SHP77 (cell line): ENCODE data around the gene TRIM41.
"Not testable (repeated sequence)": the region's sequence is repeated elsewhere in the genome, so short reads cannot be mapped to it uniquely, and the experiment has no call there.

ENCODE experiments used
- DNase-seq, 2 experiments: peaks; one replicate each; lab custom pipeline; 2025; lab: John Stamatoyannopoulos, UW

TRIM41 gene

GRCh38 chr5:181193656-181194055 lies 29.4 kb upstream of the TRIM41 start:
- no peak for DNase-seq

GRCh38 chr5:181194489-181195248 lies 28.4 kb upstream of the TRIM41 start:
- DNase-seq = no peak

- no peak for DNase-seq
These were observed 27.8 kb upstream of the TRIM41 start for GRCh38 chr5:181195249-181195761.

GRCh38 chr5:181197326-181197951 lies 25.6 kb upstream of the TRIM41 start:
- no peak for DNase-seq

GRCh38 chr5:181198106-181198685 lies 24.9 kb upstream of the TRIM41 start:
- DNase-seq = no peak

GRCh38 chr5:181198905-181199519 lies 24.1 kb upstream of the TRIM41 start:
- DNase-seq = no peak

GRCh38 chr5:181199881-181200638 lies 23.0 kb upstream of the TRIM41 start:
- DNase-seq = no peak

GRCh38 chr5:181200816-181201215 lies 22.3 kb upstream of the TRIM41 start:
- DNase-seq = no peak

- DNase-seq = no peak
These were observed 19.9 kb upstream of the TRIM41 start for GRCh38 chr5:181203093-181203711.

- no peak for DNase-seq
These were observed 19.3 kb upstream of the TRIM41 start for GRCh38 chr5:181203777-181204112.

- no peak for DNase-seq
These were observed 18.8 kb upstream of the TRIM41 start for GRCh38 chr5:181204113-181204825.

- DNase-seq = no peak
These were observed 18.0 kb upstream of the TRIM41 start, which contains the start of gene TRIM7 for GRCh38 chr5:181204826-181205760. Gene TRIM7, minus strand, starts transcription at chr5:181205196. Its CDS starts 86 bp downstream, at chr5:181205110.

GRCh38 chr5:181205761-181206649 lies 17.1 kb upstream of the TRIM41 start:
- no peak for DNase-seq

- DNase-seq = no peak
These were observed 15.7 kb upstream of the TRIM41 start for GRCh38 chr5:181207214-181207959.

- no peak for DNase-seq
These were observed 15.2 kb upstream of the TRIM41 start for GRCh38 chr5:181207960-181208253.

GRCh38 chr5:181209006-181209405 lies 14.1 kb upstream of the TRIM41 start:
- not testable (repeated sequence) for DNase-seq

- DNase-seq = not testable (repeated sequence)
These were observed 12.9 kb upstream of the TRIM41 start for GRCh38 chr5:181210148-181210547.

- DNase-seq = not testable (repeated sequence)
These were observed 12.4 kb upstream of the TRIM41 start for GRCh38 chr5:181210698-181211097.
